Stimulated activated CD8-positive, alpha-beta memory T cell treated with anti-CD3 and anti-CD28 coated beads, Interleukin-2, amount 100 ng/mL, for 48 hours (primary cell): ENCODE measurements around the gene KCTD14.
"Not testable (repeated sequence)": the region's sequence is repeated elsewhere in the genome, so short reads cannot be mapped to it uniquely, and the experiment has no call there.

Source experiments
- DNase-seq, 2 donors: peaks; one replicate each; pipeline ENCODE4 v3.0.0-alpha.2; 2020; ENCODE audit warnings: low read depth in 2 of 2

Gene KCTD14, protein sequence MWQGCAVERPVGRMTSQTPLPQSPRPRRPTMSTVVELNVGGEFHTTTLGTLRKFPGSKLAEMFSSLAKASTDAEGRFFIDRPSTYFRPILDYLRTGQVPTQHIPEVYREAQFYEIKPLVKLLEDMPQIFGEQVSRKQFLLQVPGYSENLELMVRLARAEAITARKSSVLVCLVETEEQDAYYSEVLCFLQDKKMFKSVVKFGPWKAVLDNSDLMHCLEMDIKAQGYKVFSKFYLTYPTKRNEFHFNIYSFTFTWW

DNA sequence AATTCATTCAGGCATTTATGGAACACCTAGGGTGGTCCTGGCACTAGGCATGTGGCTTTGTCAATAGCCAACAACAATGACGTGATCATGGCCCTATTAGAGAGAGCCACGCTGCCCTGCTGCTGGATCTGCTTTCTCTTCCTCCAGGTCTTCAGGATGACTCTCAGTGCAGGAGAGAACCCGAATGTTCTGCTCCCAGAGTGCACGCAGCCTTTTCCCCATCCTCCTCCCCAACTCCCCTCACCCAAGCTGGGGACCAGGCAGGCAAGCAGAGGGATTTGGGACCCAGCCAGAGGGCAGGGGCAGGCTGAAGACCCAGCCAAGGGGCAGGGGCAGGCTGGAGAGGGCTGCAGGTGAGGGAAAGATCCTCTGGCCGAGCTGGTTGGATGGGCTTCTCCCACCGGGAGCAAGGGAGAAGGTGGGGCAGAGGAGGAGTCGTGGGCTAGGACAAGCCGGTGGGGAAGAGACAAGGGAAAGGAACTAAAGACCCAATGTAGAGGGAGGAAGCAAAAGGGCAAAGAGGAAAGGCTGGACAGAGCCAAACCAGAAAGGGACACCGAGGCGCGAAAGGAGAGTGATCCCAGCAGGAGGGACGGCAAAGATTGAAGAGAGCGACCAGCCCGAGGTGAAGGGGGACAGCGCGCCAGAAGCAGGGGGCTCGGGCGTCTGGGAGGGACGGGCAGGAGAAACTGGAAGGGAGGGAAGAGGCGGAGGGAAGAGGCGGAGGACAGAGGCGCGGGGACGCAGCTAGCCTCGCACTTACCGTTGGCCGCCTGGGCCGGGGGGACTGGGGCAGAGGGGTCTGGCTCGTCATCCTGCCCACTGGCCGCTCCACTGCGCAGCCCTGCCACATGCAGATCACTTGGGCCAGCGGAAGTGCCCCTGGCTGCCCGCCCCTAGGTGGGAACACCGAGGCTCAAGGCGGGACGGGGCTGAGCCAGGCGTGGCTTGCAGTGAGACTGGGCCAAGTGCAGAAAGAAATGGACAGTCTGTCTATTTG, at the start of gene KCTD14:
Gene KCTD14, minus strand, starts transcription at position 880 of the 1,000 bp plus-strand sequence. Its CDS starts 27 bp downstream, at position 853.
- no peak for DNase-seq

DNA sequence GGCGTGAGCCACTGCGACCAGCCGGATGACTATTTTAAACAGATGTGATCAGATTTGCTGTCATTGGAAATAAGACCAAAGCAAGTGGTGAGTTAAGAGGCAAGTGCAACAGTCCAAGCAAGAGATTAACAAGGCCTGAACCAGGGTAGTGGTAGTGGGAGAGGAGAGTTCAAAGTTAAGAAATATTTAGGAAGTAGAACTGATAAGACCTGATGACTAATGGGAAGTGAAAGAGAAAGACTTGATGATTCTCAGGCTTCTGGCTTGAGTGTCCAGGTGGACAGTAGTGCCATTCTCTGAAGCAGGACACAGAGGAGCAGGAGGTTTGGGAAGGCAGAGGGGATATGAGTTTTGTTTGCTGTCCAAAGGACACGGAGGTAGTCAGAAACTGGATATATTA, 49.4 kb upstream of the KCTD14 start:
- DNase-seq: no peak

DNA sequence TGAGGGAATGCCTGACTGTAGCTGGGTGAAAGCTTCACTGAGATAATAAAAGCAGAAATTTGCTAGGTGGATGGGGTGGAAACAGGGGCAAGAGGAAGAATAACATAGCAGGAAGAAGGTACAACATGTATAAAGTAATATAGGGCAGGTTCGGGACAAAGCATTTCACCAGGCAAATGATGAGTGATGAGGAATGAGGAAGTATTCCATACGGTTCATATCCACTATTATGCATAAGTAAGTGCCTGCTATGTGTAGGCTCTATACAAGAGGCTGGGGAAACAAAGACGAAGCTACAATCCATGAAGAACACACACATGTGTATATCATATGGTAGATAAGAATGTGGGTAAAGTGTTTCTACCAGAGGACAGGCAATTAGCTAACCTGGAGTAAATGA, 48.6 kb upstream of the KCTD14 start:
- DNase-seq: no peak

DNA sequence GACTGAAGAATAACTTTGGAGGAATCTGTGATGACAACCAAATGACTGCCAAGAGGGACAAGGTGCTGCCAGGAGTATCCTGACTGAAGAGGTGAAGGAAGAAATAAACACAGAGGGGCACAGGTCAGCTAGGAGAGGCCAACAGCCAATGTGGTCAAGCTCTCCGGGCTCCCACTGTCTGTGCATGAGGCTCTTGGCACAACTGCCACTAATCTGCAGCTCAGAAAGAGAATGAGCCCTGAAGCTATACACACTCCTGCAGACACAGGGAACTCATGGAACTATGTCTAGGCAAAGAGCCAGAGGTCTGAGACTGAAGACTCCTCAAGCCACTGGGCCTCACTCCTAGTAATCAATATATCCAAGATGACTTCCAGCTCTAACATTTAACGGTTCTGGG, 47.5 kb upstream of the KCTD14 start:
- no peak for DNase-seq

DNA sequence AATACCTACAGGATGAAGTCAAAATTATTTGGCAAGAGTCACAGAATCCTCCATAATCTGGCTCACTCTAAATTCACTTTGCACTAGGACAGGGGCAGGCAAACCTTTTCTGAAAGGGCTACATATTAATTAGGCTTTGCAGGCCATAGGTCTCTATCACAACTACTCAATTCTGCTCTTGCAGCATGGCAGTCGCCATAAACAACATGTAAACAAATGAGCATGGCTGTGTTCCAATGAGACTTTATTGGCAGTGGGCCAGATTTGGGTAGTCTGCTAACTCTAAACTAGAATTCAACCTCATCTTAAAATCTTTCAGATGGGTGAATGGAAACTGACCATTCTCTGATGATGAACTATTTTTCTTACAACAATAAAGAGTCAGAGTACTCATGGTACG, 46.4 kb upstream of the KCTD14 start:
- no peak for DNase-seq

DNA sequence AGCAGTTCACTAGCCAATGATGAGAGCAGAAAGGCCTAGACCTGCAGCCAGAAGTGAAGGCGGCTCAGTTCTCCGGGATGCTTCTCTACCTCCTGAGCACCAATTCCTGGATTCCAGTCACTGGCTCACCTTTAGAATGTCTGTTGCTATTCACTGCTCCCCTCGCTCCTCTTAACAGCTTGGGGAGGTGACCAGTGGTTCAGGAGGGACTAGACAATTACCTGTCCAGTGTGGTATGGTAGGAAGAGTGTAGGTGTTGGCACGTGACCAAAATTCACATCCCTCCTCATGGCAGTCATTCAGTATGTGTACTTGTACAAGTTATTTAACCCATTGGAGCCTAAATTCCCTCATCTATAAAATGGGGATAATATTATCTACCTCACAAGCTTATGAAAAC, 44.6 kb upstream of the KCTD14 start:
- no peak for DNase-seq

DNA sequence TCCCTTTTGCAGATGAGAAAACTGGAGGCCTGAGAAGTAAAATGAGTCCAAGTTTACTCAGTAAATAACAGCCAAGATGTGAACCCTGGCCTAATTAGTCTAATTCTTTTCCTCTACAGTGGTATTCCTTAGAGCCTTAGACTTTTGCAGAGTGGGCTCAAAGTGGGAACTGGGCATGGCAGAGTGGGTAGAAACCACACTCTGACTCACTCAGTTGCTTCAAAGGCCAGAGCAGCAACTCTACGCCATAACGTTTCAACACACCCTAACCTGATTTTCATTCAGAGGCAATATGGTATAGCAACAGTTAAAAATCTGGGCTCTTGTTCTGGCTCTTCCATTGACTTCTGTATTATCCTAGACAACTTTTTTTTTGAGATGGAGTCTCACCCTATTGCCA, 43.4 kb upstream of the KCTD14 start:
- no peak for DNase-seq

DNA sequence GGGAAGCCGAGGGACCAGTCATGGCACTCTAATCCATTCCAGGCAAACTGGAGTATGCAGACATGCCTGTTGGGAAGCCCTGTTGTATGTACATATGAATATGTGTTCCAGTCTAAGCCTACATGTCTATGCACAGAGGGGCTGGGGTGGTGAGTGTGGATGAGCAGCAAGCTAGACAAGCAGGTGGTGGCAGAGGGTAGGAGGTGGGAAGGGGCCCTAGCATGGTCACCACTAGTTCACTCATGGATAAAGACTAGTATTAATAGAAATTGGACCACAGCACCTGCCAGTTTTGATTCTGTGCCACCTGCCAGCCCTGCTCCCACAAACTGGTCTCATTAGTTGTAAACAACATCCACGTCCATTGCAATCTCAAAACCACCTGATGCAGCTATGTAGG, 42.1 kb upstream of the KCTD14 start:
- no peak for DNase-seq

DNA sequence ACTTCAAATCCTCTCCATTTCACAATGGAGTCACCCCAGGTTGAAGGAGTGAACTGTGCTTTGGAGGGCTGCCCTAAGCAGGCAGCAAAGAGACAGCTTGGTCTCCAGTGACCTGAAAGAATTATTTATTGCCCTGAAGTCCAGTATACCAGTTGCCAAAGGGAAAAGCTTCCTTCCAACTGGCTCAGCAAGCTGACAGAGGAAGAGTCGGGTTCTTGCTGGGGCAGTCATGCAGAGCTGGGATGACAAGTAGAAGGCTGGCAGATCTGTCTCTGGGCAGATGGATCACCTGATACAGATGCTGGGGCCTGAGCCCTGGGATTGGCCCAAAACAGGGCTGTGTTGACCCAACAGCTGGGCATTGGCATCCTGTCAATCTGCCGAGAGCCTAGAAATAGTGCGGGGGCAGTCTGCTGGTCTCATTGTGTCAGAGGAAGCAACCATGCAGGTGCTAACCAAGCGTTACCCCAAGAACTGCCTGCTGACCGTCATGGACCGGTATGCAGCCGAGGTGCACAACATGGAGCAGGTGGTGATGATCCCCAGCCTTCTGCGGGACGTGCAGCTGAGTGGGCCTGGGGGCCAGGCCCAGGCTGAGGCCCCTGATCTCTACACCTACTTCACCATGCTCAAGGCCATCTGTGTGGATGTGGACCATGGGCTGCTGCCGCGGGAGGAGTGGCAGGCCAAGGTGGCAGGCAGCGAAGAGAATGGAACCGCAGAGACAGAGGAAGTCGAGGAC, 40.5 kb upstream of the KCTD14 start, which contains the start of gene THRSP:
Gene THRSP, plus strand, starts transcription at position 422 of the 742 bp plus-strand sequence. Its CDS starts 21 bp downstream, at position 443.
- no peak for DNase-seq

DNA sequence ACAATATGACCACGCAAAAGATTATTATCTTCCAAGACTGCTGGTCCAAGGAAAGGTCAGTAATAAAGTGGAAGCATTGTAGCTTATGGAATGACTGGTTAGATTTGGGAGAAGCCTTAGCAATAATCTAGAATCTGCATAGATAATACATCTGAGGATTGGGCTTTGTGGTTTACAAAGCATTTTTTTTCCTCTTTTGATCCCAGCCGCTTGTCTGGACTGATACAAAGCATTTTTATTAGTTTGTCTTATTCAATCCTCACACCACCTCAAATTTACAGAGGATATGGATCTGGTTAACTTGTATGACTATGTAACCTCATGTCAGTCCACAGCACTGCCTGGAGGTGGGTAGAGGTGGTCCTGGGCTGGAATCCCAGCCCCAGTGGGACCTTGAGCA, 39.6 kb upstream of the KCTD14 start:
- no peak for DNase-seq

DNA sequence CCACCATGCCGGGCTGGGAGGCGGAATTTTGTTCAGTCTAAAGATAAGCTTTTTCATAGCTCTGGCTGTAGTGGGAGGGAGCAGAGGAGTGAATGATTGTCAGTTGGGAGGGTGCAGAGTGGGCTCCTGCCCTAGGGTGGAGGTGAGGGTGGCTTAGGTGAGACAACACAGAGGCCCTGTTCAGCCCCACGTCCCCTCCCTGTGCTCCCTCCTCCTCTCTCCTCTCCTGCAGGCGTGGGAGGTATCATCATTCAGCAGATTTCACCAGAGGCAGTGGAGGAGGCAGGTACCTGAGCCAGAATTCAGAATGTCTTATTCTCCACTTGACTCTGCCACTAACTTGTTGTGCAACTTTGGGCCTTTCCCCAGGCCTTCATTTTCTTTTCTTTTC, 38.8 kb upstream of the KCTD14 start:
- no peak for DNase-seq

DNA sequence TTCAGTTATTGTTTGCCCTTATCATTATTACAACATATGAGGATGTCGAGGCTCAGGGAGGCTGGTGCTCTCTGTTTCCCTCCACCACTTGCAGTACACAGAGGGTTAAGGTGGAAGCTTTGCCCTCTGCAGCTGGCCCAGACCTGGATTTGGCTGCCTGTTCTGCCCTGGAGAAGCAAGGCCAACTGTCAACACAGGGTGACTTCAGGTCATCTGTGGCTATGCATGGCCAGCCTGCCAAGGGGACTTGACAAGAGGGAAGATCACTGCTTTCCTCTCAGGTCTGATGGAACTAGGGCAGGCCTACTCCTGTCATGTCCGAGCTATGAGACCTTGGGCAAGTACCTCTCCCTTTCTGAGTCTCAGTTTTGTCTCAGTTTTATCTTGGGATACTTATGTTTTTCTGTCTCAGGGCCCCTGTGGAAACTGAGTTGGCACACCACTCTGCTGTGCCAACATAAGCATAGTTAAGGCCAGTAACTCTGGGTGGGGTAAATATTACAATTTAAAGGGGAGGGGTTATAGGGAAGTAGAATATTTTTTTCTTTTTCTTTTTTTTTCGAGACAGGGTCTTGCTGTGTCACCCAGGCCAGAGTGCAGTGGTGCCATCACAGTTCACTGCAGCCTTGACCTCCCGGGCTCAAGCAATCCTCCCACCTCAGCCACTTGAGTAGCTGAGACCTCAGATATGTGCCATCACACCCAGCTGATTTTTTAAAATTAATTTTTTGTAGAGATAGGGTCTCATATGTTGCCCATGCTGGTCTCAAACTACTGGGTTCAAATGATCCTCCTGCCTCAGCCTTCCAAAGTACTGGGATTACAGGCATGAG, 38.2 kb upstream of the KCTD14 start:
- DNase-seq: no peak

DNA sequence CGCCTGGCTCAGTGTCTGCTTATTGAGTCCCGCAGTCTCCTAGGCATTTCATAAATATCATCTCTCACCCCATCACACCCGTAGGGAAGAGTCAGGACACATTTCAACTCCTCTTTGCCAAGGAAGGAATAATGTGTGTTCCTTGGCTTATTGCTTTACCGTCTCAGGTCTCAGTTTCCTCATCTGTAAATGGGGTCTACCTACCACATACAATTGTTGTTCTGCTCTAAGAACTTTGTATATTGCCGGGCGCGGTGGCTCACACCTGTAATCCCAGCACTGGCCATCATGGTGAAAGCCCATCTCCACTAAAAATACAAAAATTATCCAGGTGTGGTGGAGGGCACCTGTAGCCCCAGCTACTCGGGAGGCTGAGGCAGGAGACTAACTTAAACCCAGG, 37.5 kb upstream of the KCTD14 start:
- no peak for DNase-seq

DNA sequence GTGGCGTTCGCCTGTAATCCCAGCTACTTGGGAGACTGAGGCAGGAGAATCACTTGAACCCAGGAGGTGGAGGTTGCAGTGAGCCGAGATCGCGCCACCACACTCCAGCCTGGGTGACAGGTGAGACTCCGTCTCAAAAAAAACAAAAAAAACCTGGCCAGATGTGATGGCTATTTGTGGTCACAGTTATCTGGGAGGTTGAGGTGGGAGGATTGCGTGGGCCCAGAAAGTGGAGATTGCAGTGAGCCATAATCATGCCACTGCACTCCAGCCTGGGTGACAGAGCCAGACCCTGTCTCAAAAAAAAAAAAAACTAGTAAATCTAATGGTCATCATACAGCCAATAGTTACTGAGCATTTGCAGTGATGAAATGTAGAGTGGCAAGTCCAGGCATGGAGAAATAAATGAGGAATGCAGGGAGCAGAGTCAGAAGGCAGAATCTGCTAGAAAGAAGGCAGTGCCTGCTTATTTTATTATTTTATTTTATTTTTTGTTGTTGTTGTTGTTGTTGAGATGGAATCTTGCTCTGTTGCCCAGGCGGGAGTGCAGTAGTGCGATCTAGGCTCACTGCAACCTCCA, 36.8 kb upstream of the KCTD14 start:
- DNase-seq: not testable (repeated sequence)

DNA sequence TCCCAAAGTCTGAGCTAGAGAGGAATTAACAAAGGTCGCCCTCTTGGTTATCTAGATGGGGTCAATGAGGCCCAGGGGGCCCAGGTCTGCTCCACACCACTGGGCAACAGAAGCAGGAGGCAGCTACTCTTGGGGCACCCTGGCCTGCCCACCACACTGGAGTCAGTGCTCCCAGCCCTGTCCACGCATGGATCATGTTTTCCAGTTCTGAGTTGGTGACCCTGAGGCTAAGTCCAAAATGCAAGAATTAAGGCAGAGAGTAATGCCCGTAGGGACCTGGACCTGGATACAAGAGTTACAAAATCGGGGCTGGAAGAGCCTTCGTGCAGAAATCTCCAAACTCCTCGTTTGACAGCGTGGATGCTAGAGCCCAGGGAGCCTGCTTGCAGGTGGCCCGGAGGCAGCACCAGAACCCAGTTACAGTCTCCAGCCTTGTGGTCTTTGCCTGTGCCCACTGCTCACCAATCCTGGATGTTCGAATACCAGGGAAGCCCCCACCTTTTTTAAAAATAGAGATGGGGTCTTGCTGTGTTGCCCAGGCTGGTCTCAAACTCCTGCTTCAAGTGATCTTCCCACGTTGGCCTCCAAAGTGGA, 34.5 kb upstream of the KCTD14 start:
- DNase-seq: no peak

DNA sequence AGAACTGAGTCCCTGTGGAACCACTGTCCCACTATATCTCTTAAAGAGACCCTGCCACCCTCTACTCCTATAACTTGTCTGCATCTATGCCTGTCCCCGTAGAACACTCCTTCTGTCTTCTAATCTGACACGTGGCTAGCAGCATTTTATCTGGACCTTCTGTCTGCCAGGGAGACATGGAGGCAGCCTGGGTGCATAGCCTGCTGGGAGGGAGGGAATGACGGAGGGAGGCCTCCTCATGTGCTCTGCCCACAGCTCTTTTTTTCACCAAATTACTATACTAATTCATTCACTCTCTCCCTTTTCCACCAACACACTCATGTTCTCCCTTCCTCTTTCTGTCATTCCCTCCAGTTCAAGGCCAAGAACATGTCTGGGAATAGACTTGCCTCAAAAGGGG, 33.0 kb upstream of the KCTD14 start:
- DNase-seq: no peak

DNA sequence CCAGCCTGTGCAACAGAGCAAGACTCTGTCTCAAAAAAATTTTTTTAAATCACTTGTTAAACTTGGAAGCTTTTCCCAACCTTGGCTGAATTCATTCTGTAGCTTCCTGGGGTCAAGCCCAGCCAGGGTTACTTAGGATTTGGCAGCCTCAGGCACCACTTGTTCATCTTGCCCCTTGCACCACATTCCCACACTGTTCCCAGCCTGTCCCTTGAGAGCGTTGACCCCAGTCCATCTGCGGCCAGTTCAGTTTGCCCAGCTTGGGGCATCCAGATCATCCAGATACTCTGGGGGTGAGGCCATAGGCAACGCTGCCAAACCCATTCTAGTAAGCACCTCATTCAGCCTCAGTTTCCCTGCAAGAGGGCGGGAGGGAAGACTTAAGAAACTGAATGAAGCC, 31.9 kb upstream of the KCTD14 start:
- no peak for DNase-seq

DNA sequence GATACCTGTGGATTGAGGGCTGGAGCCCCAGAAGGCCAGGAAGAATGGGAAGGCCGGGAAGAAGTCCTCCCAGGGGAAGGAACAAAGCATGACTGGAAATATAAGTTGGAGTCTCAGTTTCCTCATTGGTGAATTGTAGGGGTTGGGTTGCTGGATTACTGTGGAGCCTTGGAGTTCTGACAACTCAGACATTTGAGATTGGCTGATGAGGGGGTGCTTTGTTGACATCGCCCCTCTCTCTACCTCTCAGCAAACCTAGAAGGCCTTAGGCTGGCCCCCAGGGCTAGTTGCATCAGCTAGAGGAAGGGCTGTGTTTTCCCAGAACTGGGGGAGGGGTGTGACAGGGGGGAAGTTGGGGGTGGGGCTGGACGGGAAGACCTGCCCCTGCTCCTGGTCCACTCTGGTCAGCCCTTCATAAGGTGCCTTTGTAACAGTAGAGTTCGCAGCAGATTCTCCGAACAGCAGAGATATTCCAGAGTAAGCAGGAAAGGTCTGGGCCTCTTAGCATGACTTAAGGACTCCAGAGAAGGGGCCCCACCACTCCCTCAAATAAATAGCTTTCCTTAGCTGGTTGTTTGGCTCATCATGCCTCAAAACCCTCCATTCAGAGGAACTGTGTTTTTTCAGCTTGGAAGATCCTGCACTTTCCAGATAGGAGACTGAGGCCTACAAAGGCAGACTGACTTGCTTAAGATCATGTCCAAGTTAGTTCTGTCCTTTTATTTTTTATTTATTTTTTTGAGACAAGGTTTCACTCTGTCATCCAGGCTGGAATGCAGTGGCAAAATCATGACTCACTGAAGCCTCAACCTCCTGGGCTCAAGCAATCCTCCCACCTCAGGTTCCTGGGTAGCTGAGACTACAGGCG, 28.1 kb upstream of the KCTD14 start:
- DNase-seq: no peak

DNA sequence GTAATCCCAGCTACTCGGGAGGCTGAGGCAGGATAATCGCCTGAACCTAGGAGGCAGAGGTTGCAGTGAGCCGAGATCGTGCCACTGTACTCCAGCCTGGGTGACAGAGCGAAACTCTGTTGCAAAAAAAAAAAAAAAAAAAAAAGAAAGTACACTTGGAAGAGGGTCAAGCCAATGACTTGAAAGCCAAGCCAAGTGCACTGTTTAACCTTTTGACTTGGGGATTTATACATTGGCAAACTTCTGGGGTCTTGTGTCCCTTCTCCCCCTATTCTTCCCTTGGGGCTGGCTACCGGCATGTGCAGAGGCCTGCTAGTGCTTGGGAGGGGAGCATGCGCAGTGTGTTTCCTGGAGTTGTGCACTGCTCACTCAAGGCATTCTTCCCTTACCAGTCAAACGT, 26.3 kb upstream of the KCTD14 start:
- no peak for DNase-seq

DNA sequence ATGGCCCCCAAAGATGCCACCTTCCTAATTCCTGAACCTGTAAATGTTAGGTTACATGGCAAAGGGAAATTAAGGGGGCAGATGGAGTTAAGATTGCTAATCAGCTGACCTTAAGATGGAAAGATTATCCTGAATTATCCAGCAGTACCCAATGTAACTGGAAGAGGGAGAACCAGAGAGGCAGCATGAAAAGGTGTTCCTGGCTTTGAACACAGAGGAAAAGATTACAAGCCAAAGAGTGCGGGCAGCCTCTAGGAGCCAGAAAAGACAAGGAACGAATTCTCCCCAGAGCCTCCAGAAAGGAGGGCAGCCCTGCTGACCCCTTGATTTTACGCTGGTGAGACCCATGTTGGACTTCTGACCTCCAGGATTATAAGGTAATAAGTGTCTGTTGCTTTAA, 25.5 kb upstream of the KCTD14 start:
- no peak for DNase-seq
